Measurements from ENCODE around the gene KIF5B. TPM values are rescaled to one million over a fixed set of nuclear protein-coding genes. Genes with fewer than 3 reads are reported as not detected.

Gene KIF5B
- 100 to 1,000 TPM in 1 of 4 donors, 10 to 100 TPM in 3; 83.6 to 115 (median 92.1) TPM for total RNA-seq

DNA sequence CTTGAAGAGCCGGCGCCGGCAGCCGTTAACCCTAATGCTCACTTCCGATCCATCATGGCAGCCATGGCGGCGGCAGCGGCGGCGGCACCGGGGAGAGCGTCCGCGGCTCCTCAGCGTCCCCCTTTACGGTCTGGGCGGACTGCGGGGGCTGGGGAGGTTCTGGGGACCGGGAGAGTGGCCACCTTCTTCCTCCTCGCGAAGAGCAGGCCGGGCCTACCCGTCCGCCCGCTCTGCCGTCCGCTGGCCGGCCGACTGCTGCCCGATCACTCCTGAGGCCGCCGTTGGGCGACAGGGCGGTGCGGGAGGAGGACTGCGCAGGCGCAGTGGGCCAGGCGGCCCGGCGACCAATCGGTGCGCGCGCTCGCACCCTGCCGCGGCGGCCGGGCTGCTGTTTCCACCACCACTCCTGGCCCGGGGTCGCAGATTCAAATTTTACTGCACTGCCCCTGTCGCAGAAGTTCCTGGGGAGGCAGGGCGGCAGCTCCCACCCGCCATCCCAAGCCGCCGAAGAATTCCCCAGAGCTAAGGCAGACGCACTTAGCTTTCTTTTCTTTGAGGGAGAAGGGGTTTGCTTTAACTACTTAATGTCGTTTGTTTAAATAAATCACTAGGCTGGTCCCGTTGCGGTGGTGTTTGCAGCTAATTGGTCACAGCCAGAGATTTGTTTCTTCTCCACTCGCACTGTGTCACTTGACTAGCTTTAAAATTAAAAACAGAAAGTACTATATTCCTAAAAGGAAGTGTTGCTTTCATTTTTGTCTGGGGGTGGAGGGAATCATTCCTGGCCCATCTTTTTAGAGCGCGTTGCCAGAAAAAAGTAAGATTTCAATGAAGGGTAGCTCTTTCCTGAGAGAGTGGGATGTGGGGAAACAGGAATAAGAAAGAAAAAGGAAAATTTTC is at the start of gene KIF5B:
Gene KIF5B, minus strand, starts transcription at position 290 of the 900 bp plus-strand sequence. CDS start 452 bp downstream, outside the sequence.
- 6 to 7% methylated on average over 14 to 20 of the region's 63 CpGs for whole genome bisulfite sequencing, 2 donors
- TF ChIP-seq POLR2A (IDR thresholded peaks at IDR 0.05) (peak; percentile 94 to 98), CTCF (IDR thresholded peaks at IDR 0.05) (no peak)
- H3K36me3 ChIP-seq, result no peaks in the 10 kb centered on the region
- H3K4me3 ChIP-seq (replicated peaks in 1 of 3), result peak within 1 kb of the TSS; percentile 66 to 95 (median 83)
- DNase-seq, result peak; percentile 84 to 86
- H3K4me1 ChIP-seq, result peaks cover 24 to 26% of the 10 kb centered on the region in 2 donors
- no peaks in the 10 kb centered on the region for H3K27me3 ChIP-seq
- peak within 1 kb of the TSS; percentile 93 to 99 (median 99) for H3K27ac ChIP-seq
- intact Hi-C loops (cut with DNase I), result no loop called here
- no peaks in the 10 kb centered on the region for H3K9me3 ChIP-seq

DNA sequence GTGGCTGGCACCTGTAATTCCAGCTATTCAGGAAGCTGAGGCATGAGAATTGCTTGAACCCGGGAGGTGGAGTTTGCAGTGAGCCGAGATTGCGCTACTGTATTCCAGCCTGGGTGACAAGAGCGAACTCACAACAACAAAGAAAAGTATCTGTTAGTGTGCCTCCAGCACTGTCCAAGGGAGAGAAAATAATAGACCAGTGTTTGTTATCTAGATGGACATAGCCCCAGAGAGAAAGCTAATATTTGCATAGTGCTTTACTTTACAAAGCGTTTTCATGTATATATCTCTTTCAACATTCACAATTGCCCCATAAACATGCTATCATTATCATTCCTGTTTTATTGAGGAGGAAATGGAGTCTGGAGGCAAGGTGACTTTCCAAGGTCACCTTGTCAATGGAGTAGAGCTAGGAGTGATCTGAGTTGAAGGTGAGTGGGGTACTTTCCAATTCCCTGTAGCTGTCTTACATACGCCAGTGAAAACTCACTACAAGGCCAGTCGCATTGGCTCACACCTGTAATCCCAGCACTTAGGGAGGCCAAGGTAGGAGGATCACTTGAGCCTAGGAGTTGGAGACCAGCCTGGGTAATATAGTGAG is 49.7 kb upstream of the KIF5B start:
- no peaks in the 10 kb centered on the region for H3K9me3 ChIP-seq
- no peak overlapping the region for H3K4me3 ChIP-seq (replicated peaks in 1 of 3)
- intact Hi-C loops (cut with DNase I), result no loop called here
- no peak overlapping the region for H3K27ac ChIP-seq
- DNase-seq, result no peak
- no peak for TF ChIP-seq POLR2A (IDR thresholded peaks at IDR 0.05)
- no peak for TF ChIP-seq CTCF (IDR thresholded peaks at IDR 0.05)
- 94 to 95% methylated on average over 7 of the region's 7 CpGs for WGBS, 2 donors
- H3K4me1 ChIP-seq, result no peaks in the 10 kb centered on the region
- no peaks in the 10 kb centered on the region for H3K36me3 ChIP-seq
- H3K27me3 ChIP-seq, result no peaks in the 10 kb centered on the region

DNA sequence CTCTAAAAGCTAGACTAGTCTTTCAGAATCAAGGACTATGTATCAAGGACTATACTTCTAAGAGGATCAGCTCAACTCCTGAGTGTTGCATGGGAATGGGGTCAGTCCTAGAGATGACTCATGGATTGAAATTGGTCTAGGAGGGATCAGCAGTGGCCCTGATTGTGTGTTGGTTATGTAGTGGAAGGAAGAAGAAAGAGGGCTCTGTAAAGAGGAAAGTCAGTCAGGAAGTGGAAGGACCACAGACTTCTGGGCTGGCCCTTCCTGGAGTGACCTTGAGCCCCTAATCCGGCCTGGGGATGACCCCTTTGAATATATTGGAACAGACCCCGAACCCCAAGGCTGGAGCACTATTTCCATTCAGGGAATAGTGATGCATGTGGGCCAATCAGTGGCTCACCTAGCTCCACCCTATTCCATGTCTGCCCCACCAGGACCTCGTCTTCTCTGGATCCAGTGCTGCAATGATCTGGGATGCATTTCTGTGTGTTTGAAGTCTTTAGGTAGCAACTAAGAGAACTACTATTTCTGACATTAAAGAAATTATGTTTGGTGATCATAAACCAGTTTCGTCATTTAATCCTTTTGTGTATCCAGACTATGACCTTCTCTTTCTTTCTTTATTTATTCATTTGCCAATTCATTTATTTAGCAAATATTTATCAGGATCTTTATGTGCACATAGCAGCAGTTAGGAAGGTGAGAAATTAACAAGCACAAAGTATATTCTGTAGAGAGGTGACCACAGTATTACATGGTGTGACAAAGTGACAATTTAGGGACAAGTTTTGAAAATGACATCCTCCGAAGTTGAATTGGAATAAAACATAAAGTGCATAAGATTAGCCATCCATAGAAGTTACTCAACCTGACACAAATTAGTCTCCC is 48.6 kb upstream of the KIF5B start:
- H3K36me3 ChIP-seq, result no peaks in the 10 kb centered on the region
- TF ChIP-seq CTCF (IDR thresholded peaks at IDR 0.05), result no peak
- TF ChIP-seq POLR2A (IDR thresholded peaks at IDR 0.05), result no peak
- 85% methylated on average over 5 of the region's 5 CpGs for WGBS, 2 donors
- no peak overlapping the region for H3K27ac ChIP-seq
- no peaks in the 10 kb centered on the region for H3K27me3 ChIP-seq
- intact Hi-C loops (cut with DNase I), result no loop called here
- no peaks in the 10 kb centered on the region for H3K4me1 ChIP-seq
- H3K9me3 ChIP-seq, result no peaks in the 10 kb centered on the region
- H3K4me3 ChIP-seq (replicated peaks in 1 of 3), result no peak overlapping the region
- no peak for DNase-seq

DNA sequence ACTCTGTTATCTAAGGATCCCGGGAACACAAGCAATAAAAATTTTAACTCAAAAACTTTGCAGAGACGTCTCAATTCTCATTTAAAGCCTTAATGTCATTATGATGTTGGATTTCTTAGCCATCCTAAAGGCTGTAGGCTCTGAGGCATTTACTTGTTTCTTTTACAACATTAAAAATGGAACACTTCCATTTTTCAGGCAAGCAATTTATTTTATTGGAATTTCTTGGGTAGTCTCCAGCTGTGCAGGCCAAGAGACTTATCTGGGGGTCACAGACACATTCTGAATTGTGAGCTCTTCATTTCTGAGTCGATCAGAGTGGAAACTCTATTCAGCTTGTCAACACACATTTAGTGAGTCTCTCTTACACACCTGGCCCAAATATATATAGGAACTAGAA is 48.0 kb upstream of the KIF5B start:
- H3K9me3 ChIP-seq, result no peaks in the 10 kb centered on the region
- no peak overlapping the region for H3K27ac ChIP-seq
- DNase-seq, result no peak
- WGBS, 2 donors, result 73% methylated on average over 3 of the region's 3 CpGs
- H3K27me3 ChIP-seq, result no peaks in the 10 kb centered on the region
- H3K4me3 ChIP-seq (replicated peaks in 1 of 3), result no peak overlapping the region
- TF ChIP-seq POLR2A (IDR thresholded peaks at IDR 0.05), result no peak
- TF ChIP-seq CTCF (IDR thresholded peaks at IDR 0.05), result no peak
- intact Hi-C loops (cut with DNase I), result no loop called here
- H3K4me1 ChIP-seq, result no peaks in the 10 kb centered on the region
- H3K36me3 ChIP-seq, result no peaks in the 10 kb centered on the region

Data from thyroid gland (tissue), 4 donors.